Endometrial microvascular endothelial cells (primary cell): ENCODE data around the gene ZNF579. TPM values are rescaled to one million over a fixed set of nuclear protein-coding genes. Genes with fewer than 3 reads are reported as not detected.
"Not testable (repeated sequence)": the region's sequence is repeated elsewhere in the genome, so short reads cannot be mapped to it uniquely, and the experiment has no call there.

Experiments
- in situ Hi-C: cut with HindIII; loops from 2 replicates; pipeline ENCODE4 v1.10.0; 2017; ENCODE audit warnings: low sequenced_read_pairs, low pct_unique_long_range_greater_than_20kb; ENCODE audit errors: inconsistent ontology term
- total RNA-seq: library from RNA; depleted of rRNA; stranded (reverse); fragments of >200 nt; gene quantifications from one replicate; pipeline ENCODE4 v1.2.3, GENCODE V29; 2015; ENCODE audit errors: inconsistent ontology term

ZNF579 gene
- total RNA-seq, 1 donor from 2014 or later, result 4.8 TPM

DNA sequence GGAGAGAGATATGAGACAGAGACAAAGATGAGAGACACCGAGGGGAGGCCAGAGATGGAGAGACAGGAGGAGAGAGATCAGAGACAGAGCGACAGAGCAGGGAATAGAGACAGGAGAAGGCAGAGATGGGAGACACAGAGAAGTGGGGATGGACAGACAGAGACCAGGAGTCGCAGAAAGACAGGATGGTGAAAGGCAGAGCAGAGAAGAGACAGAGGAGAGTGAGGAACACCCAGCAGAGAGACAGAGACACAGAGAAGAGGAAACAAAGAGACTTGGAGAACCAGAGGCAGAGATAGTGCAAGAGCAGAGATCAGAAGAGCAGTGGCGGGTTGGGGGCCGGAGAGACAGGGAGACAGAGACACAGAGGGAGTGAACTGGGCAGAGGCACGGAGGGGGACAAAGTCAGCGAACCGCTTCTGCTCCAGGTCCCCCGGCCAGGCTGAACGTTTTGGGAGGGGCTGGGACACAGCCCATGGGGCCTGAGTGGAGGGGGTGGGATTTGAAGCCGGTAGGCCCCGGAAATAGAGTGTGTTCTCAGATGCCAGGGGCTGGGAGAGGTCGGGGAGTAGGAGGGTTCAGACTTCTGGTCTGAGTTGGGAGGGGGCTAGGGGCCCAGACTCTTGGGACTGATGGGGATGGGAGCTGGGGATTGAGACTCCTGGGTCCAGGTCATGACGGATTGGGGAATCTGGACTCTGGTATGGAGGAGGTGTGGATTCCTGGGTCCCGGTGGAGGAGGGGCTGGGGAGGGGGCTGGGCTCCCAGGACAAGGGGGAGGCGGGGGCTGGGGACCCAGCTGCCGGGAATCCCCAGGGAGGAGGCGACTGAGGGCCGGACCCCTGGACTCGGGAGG lies 654 bp downstream of the ZNF579 start:
- in situ Hi-C loops, result no loop called here

GRCh38 chr19:55578761-55579747 lies 1.6 kb downstream of the ZNF579 start:
- in situ Hi-C loops, result no loop called here

- in situ Hi-C loops, result no loop called here
Observed at GRCh38 chr19:55578031-55578760, 2.5 kb downstream of the ZNF579 start.

GRCh38 chr19:55576746-55577145 lies 3.9 kb downstream of the ZNF579 start:
- in situ Hi-C loops, result no loop called here

DNA sequence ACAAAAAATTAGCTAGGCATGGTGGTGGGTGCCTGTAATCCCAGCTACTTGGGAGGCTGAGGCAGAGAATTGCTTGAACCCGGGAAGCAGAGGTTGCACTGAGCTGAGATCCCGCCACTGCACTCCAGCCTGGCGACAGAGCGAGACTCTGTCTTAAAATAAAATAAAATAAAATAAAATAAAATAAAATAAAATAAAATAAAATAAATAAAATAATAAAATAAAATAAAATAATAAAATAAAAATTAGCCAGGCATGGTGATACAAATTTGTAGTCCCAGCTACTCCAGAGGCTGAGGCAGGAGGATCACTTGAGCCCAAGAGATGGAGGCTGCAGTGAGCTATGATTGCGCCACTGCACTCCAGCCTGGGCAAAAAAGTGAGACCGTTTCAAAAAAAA lies 6.7 kb downstream of the ZNF579 start:
- in situ Hi-C loops, result not testable (repeated sequence)

GRCh38 chr19:55569477-55569876 lies 11.2 kb downstream of the ZNF579 start:
- in situ Hi-C loops, result not testable (repeated sequence)

GRCh38 chr19:55567708-55568328 lies 12.8 kb downstream of the ZNF579 start:
- in situ Hi-C loops, result no loop called here

DNA sequence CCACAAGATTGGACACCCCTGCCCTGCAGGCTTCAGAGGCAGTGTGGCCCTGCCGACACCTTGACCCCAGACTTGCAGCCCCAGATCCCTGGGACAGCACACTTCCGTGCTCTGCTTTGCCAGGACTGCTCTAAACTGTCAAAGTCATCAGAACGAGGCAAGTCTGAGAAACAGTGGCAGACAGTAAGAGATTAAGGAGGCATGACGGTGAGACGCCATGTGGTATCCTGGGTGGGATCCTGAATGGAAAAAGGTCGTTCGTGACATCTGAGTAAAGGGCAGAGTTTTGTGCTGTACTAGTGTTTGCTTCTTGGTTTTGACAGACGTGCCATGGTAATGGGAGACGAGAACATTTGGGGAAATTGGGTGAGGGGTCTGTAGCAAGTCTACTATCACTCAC lies 13.8 kb downstream of the ZNF579 start:
- in situ Hi-C loops, result no loop called here

DNA sequence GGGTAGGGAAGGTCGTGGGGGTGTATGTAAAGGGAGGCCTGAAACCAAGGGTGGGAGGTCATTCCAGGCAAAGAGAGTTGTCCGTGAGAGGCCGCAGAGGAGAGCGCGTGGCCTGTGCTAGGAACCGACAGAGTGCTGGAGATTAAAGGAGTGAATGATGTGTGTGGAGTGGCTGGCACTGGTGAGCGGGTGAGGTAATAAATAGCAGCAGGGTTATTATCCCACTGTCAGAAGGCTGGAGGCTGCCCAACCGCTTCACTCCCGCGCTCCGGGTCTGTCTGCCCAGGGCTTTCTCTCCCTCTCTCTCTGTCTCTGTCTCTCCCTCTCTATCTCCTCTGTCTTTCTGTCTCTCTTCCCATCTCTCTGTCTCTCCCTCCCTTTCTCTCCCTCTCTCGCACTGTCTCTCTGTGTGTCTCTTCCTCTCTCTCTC lies 17.4 kb downstream of the ZNF579 start:
- in situ Hi-C loops, result no loop called here

DNA sequence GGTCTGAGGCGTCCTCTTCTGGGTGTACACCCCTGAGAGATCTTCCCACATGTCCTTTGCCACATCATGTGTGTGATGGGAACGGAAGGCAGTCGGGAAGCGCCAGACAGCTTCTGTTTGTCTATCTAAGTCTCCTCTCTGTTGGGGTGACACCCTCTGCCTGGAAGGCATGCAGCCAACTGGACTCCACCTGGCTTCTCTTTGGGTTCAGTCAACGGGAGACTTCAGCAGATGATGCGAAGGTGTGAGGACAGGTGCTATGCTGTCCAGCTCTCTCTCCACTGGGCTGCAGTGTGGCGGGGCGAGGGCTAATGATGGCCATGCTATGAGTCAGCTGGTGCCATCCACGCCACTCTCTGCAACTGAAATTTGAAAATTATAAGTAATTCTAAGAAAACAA lies 21.0 kb downstream of the ZNF579 start:
- in situ Hi-C loops, result no loop called here

- in situ Hi-C loops, result no loop called here
Observed at GRCh38 chr19:55554741-55555152, 25.9 kb downstream of the ZNF579 start.

DNA sequence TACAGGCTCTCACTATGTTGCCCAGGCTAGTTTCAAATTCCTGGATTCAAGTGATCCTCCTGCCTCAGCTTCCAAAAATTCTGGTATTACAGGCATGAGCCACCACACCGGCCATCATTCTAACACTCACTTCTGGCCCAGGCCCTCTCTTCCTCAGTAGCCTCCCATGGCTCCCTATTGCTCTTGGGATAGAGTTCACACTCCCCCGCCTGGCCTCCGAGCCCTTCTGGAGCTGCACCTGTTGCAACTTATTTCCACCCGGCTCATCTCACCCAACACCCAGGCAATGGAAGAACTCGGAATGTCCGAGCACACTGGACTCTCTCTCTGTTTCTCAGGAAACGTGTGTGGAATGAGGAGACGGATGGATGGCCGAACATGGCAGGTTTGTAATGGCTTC lies 26.3 kb downstream of the ZNF579 start:
- in situ Hi-C loops, result no loop called here

- in situ Hi-C loops, result no loop called here
Observed at GRCh38 chr19:55553217-55554182, 27.1 kb downstream of the ZNF579 start.

GRCh38 chr19:55552620-55553019 lies 28.0 kb downstream of the ZNF579 start:
- in situ Hi-C loops, result no loop called here

DNA sequence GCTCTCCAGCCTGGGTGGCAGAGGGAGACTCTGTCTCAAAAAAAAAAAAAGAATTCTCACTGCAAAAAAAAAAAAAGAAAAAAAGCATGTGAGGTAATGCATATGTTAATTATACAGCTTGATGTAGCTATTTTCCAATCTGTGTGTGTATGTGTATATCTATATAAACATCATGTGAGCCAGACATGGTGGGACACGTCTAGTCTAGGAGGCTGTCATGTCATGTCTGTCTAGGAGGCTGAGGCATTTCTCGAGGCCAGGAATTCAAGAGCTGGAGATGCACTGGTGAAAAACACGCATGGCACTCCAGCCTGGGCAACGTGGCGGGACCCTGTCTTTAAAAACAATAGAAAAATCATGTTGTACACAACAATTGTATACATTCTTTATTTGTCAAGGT lies 28.4 kb downstream of the ZNF579 start:
- in situ Hi-C loops, result no loop called here

GRCh38 chr19:55550321-55550650 lies 30.4 kb downstream of the ZNF579 start:
- in situ Hi-C loops, result no loop called here

DNA sequence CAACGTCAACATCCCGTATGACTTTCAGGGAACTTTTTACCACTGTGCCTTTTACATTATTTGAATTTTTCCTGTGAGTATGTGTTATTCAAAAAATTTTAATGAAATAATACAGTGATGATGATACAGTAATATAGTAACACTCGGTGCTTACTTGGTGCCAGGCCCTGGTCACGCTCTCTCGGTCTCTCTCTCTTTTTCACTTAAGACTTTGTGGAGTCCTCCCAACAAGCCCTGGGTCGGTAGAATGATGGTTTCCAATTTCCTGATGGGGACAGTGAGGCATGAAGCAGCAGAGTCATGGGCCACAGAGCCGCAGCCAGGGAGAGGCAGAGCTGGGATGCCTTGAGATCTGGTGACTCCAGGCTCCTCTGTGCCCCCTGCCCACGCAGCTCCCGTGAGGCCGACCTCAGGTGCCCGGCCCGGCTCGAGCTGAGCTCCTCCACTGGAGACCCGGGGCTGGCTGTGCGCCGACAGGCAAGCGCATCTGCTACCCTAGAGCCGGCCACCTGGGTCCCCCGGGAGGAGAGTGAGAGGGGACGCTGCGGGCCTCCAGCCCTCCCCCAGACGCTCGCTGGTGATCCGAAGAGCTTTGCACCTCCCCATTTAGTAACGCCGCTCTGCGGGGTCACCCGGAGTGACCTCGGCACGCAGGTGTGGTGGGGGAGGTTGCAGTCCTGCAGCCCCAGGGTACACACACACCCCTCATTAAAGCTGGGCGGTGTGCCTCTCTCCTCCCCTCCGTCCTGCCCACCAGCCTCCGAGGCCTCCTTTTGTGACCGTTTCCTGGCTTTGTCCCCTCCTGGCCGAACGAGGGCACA lies 30.9 kb downstream of the ZNF579 start:
- in situ Hi-C loops, result no loop called here
